Ishikawa (cell line): Measurements from ENCODE around the gene DKK3.

Experiments used
- CEBPB ChIP-seq: IDR thresholded peaks from 2 replicates; pipeline ENCODE4 v1.6.1; 2012
- CREB1 ChIP-seq: IDR thresholded peaks from 2 replicates; pipeline ENCODE4 v1.6.1; 2012; ENCODE audit warnings: low read depth
- EGR1 ChIP-seq: IDR thresholded peaks from 2 replicates; pipeline ENCODE4 v1.6.1; 2012
- EP300 ChIP-seq: IDR thresholded peaks from 2 replicates; pipeline ENCODE4 v1.6.1; 2012; ENCODE audit warnings: borderline replicate concordance
- FOXM1 ChIP-seq: IDR thresholded peaks from 2 replicates; pipeline ENCODE4 v1.6.1; 2012; ENCODE audit warnings: low read depth, borderline replicate concordance
- RAD21 ChIP-seq: IDR thresholded peaks from 2 replicates; pipeline ENCODE4 v1.6.1; 2012; ENCODE audit warnings: low read depth
- REST ChIP-seq: IDR thresholded peaks from 2 replicates; pipeline ENCODE4 v1.6.1; 2012; ENCODE audit warnings: low read depth, mild to moderate bottlenecking
- TAF1 ChIP-seq: IDR thresholded peaks from 2 replicates; pipeline ENCODE4 v1.6.1; 2012; ENCODE audit warnings: low read depth, mild to moderate bottlenecking
- TCF12 ChIP-seq: IDR thresholded peaks from 2 replicates; pipeline ENCODE4 v1.6.1; 2012; ENCODE audit warnings: low read depth
- TEAD4 ChIP-seq: IDR thresholded peaks from 2 replicates; pipeline ENCODE4 v1.6.1; 2012
- YY1 ChIP-seq: IDR thresholded peaks from 2 replicates; pipeline ENCODE4 v1.6.1; 2012; ENCODE audit warnings: low read depth
- ZBTB7A ChIP-seq: IDR thresholded peaks from 2 replicates; pipeline ENCODE4 v1.6.1; 2012; ENCODE audit warnings: low read depth
- TF ChIP-seq, protein P1 (sequence below): IDR thresholded peaks from 2 replicates; pipeline ENCODE4 v1.6.1; 2012
- TF ChIP-seq, protein P2 (sequence below): IDR thresholded peaks from 2 replicates; pipeline ENCODE4 v1.6.1; 2012

DNA sequence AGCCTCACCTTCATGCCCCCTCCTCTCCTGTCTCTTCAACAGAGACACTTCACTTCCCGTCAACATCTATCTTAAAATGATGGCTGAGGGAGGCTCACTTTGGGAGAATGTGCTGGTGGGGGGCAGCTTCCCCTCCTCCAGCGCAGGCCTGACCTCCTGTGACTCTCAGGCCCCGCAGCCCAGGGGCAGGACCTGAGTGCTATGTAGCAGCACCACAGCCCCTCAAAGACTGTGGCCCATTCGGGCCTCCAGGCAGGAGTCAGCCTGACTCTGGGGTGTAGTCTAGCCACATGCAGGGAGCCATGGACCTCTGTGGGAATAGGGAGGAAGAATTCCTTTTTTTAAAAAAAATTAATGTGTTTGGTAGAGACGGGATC is 43.7 kb downstream of the DKK3 start:
- TF ChIP-seq YY1 (no peak), REST (no peak), TCF12 (no peak), EP300 (no peak), FOXM1 (no peak), TAF1 (no peak), RAD21 (no peak), CEBPB (no peak), ZBTB7A (no peak), TEAD4 (no peak), EGR1 (no peak), CREB1 (no peak)
- TF ChIP-seq, protein P1, sequence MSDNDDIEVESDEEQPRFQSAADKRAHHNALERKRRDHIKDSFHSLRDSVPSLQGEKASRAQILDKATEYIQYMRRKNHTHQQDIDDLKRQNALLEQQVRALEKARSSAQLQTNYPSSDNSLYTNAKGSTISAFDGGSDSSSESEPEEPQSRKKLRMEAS, result no peak
- TF ChIP-seq, protein P2, sequence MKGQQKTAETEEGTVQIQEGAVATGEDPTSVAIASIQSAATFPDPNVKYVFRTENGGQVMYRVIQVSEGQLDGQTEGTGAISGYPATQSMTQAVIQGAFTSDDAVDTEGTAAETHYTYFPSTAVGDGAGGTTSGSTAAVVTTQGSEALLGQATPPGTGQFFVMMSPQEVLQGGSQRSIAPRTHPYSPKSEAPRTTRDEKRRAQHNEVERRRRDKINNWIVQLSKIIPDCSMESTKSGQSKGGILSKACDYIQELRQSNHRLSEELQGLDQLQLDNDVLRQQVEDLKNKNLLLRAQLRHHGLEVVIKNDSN, result no peak
